ENCODE results near the gene MMP24OS. TPM values are rescaled to one million over a fixed set of nuclear protein-coding genes. Genes with fewer than 3 reads are reported as not detected.

MMP24OS gene
- total RNA-seq, 1 donor from 2014 or later, result 59.1 TPM

- peaks cover 3% of the 10 kb centered on the region for H3K4me1 Mint-ChIP-seq (ENCODE audit: low read depth)
- H3K27ac Mint-ChIP-seq, result no peak overlapping the region
- H3K36me3 Mint-ChIP-seq (ENCODE audit: insufficient read depth), result peaks cover 7% of the 10 kb centered on the region
- no peak for DNase-seq (ENCODE audit: low spot score, unreplicated experiment)
- no peak for TF ChIP-seq CTCF (IDR thresholded peaks at IDR 0.05; ENCODE audit: unreplicated experiment)
- H3K4me3 Mint-ChIP-seq (ENCODE audit: low read depth), result no peak overlapping the region
- no peaks in the 10 kb centered on the region for H3K27me3 Mint-ChIP-seq
- H3K9me3 Mint-ChIP-seq (ENCODE audit: low read depth), result no peaks in the 10 kb centered on the region
Observed at GRCh38 chr20:35311822-35312221, 33.9 kb upstream of the MMP24OS start.

GRCh38 chr20:35311409-35311808, 33.5 kb upstream of the MMP24OS start:
- H3K27ac Mint-ChIP-seq, result no peak overlapping the region
- H3K27me3 Mint-ChIP-seq, result no peaks in the 10 kb centered on the region
- H3K4me1 Mint-ChIP-seq (ENCODE audit: low read depth), result peaks cover 3% of the 10 kb centered on the region
- no peak overlapping the region for H3K4me3 Mint-ChIP-seq (ENCODE audit: low read depth)
- no peak for TF ChIP-seq CTCF (IDR thresholded peaks at IDR 0.05; ENCODE audit: unreplicated experiment)
- no peaks in the 10 kb centered on the region for H3K9me3 Mint-ChIP-seq (ENCODE audit: low read depth)
- DNase-seq (ENCODE audit: low spot score, unreplicated experiment), result no peak
- peaks cover 7% of the 10 kb centered on the region for H3K36me3 Mint-ChIP-seq (ENCODE audit: insufficient read depth)

- TF ChIP-seq CTCF (IDR thresholded peaks at IDR 0.05; ENCODE audit: unreplicated experiment), result no peak
- DNase-seq (ENCODE audit: low spot score, unreplicated experiment), result no peak
- H3K27me3 Mint-ChIP-seq, result no peaks in the 10 kb centered on the region
- peaks cover 7% of the 10 kb centered on the region for H3K36me3 Mint-ChIP-seq (ENCODE audit: insufficient read depth)
- no peaks in the 10 kb centered on the region for H3K9me3 Mint-ChIP-seq (ENCODE audit: low read depth)
- no peak overlapping the region for H3K4me3 Mint-ChIP-seq (ENCODE audit: low read depth)
- peak overlapping the region; percentile 31 for H3K27ac Mint-ChIP-seq
- peaks cover 9% of the 10 kb centered on the region for H3K4me1 Mint-ChIP-seq (ENCODE audit: low read depth)
Observed at GRCh38 chr20:35307666-35308653, 30.0 kb upstream of the MMP24OS start.

- DNase-seq (ENCODE audit: low spot score, unreplicated experiment), result peak; percentile 41
- peaks cover 15% of the 10 kb centered on the region for H3K4me1 Mint-ChIP-seq (ENCODE audit: low read depth)
- no peak overlapping the region for H3K4me3 Mint-ChIP-seq (ENCODE audit: low read depth)
- H3K36me3 Mint-ChIP-seq (ENCODE audit: insufficient read depth), result peaks cover 2% of the 10 kb centered on the region
- H3K27ac Mint-ChIP-seq, result peak overlapping the region; percentile 13
- no peaks in the 10 kb centered on the region for H3K9me3 Mint-ChIP-seq (ENCODE audit: low read depth)
- no peaks in the 10 kb centered on the region for H3K27me3 Mint-ChIP-seq
- TF ChIP-seq CTCF (IDR thresholded peaks at IDR 0.05; ENCODE audit: unreplicated experiment), result peak; percentile 85
Observed at GRCh38 chr20:35306931-35307517, 29.1 kb upstream of the MMP24OS start.

- Mint-ChIP-seq H3K27me3 (no peaks in the 10 kb centered on the region), H3K4me1 (ENCODE audit: low read depth) (peaks cover 20% of the 10 kb centered on the region), H3K27ac (peak overlapping the region; percentile 13), H3K36me3 (ENCODE audit: insufficient read depth) (peaks cover under 1% of the 10 kb centered on the region), H3K4me3 (ENCODE audit: low read depth) (no peak overlapping the region), H3K9me3 (ENCODE audit: low read depth) (no peaks in the 10 kb centered on the region)
- no peak for TF ChIP-seq CTCF (IDR thresholded peaks at IDR 0.05; ENCODE audit: unreplicated experiment)
- DNase-seq (ENCODE audit: low spot score, unreplicated experiment), result no peak
Observed at GRCh38 chr20:35305682-35306556, 28.0 kb upstream of the MMP24OS start.
